NCI-H1092 treated with DMSO at 0.1 percent for 48 hours (cell line): ENCODE measurements around the gene HELLS.
"Not testable (repeated sequence)": the region's sequence is repeated elsewhere in the genome, so short reads cannot be mapped to it uniquely, and the experiment has no call there.

ENCODE experiments used
- DNase-seq: peaks from one replicate; lab custom pipeline; 2025; lab: John Stamatoyannopoulos, UW

The HELLS gene

GRCh38 chr10:94545391-94546048 lies at the start of gene HELLS:
Gene HELLS (plus strand): TSS chr10:94545788. CDS start chr10:94545922, 134 bp downstream.
- DNase-seq: peak; percentile 86

- DNase-seq: no peak
These were observed 49.6 kb upstream of the HELLS start for GRCh38 chr10:94496010-94496409.

GRCh38 chr10:94496646-94497045 lies 48.9 kb upstream of the HELLS start:
- no peak for DNase-seq

- no peak for DNase-seq
These were observed 45.5 kb upstream of the HELLS start for GRCh38 chr10:94500063-94500462.

- no peak for DNase-seq
These were observed 24.0 kb upstream of the HELLS start for GRCh38 chr10:94521276-94522250.

- DNase-seq: no peak
These were observed 21.4 kb upstream of the HELLS start for GRCh38 chr10:94524146-94524545.

- DNase-seq: no peak
These were observed 20.9 kb upstream of the HELLS start for GRCh38 chr10:94524711-94525110.

GRCh38 chr10:94531550-94531949 lies 14.0 kb upstream of the HELLS start:
- DNase-seq: not testable (repeated sequence)

- no peak for DNase-seq
These were observed 12.6 kb upstream of the HELLS start for GRCh38 chr10:94533027-94533426.

GRCh38 chr10:94542282-94542681 lies 3.3 kb upstream of the HELLS start:
- not testable (repeated sequence) for DNase-seq

GRCh38 chr10:94546049-94546900 lies 687 bp downstream of the HELLS start:
- peak; percentile 64 for DNase-seq

- peak; percentile 13 for DNase-seq
These were observed 1.3 kb downstream of the HELLS start for GRCh38 chr10:94546901-94547185.

GRCh38 chr10:94549221-94549620 lies 3.6 kb downstream of the HELLS start:
- no peak for DNase-seq

GRCh38 chr10:94567714-94568307 lies 22.2 kb downstream of the HELLS start:
- DNase-seq: not testable (repeated sequence)

- DNase-seq: no peak
These were observed 25.5 kb downstream of the HELLS start for GRCh38 chr10:94571081-94571480.

- no peak for DNase-seq
These were observed 25.9 kb downstream of the HELLS start for GRCh38 chr10:94571528-94571927.

- DNase-seq: no peak
These were observed 33.2 kb downstream of the HELLS start for GRCh38 chr10:94578790-94579189.

- no peak for DNase-seq
These were observed 37.5 kb downstream of the HELLS start for GRCh38 chr10:94583124-94583523.

- no peak for DNase-seq
These were observed 46.0 kb downstream of the HELLS start for GRCh38 chr10:94591461-94592205.

GRCh38 chr10:94602729-94603515 lies 57.3 kb downstream of the HELLS start:
- DNase-seq: no peak
